K562 treated with DMSO at 1 percent for 24 hours (cell line): ENCODE results near the gene AKAP13. TPM values are rescaled to one million over a fixed set of nuclear protein-coding genes. Genes with fewer than 3 reads are reported as not detected.

ENCODE experiments used
- total RNA-seq: library from RNA; unstranded; fragments of 300-600 nt; gene quantifications from 2 replicates; pipeline ENCODE4 v1.2.3, GENCODE V29; 2022; ENCODE audit warnings: low read depth; ENCODE audit not compliant: insufficient read depth

The AKAP13 gene, protein sequence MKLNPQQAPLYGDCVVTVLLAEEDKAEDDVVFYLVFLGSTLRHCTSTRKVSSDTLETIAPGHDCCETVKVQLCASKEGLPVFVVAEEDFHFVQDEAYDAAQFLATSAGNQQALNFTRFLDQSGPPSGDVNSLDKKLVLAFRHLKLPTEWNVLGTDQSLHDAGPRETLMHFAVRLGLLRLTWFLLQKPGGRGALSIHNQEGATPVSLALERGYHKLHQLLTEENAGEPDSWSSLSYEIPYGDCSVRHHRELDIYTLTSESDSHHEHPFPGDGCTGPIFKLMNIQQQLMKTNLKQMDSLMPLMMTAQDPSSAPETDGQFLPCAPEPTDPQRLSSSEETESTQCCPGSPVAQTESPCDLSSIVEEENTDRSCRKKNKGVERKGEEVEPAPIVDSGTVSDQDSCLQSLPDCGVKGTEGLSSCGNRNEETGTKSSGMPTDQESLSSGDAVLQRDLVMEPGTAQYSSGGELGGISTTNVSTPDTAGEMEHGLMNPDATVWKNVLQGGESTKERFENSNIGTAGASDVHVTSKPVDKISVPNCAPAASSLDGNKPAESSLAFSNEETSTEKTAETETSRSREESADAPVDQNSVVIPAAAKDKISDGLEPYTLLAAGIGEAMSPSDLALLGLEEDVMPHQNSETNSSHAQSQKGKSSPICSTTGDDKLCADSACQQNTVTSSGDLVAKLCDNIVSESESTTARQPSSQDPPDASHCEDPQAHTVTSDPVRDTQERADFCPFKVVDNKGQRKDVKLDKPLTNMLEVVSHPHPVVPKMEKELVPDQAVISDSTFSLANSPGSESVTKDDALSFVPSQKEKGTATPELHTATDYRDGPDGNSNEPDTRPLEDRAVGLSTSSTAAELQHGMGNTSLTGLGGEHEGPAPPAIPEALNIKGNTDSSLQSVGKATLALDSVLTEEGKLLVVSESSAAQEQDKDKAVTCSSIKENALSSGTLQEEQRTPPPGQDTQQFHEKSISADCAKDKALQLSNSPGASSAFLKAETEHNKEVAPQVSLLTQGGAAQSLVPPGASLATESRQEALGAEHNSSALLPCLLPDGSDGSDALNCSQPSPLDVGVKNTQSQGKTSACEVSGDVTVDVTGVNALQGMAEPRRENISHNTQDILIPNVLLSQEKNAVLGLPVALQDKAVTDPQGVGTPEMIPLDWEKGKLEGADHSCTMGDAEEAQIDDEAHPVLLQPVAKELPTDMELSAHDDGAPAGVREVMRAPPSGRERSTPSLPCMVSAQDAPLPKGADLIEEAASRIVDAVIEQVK (N-terminal part only)
- total RNA-seq = 2.1 and 3.1 TPM in 2 replicates

GRCh38 chr15:85380217-85380811 lies at the start of gene AKAP13:
TSS of gene AKAP13 (plus strand) at chr15:85380603. CDS start at chr15:85485721, 105,118 bp downstream.

DNA sequence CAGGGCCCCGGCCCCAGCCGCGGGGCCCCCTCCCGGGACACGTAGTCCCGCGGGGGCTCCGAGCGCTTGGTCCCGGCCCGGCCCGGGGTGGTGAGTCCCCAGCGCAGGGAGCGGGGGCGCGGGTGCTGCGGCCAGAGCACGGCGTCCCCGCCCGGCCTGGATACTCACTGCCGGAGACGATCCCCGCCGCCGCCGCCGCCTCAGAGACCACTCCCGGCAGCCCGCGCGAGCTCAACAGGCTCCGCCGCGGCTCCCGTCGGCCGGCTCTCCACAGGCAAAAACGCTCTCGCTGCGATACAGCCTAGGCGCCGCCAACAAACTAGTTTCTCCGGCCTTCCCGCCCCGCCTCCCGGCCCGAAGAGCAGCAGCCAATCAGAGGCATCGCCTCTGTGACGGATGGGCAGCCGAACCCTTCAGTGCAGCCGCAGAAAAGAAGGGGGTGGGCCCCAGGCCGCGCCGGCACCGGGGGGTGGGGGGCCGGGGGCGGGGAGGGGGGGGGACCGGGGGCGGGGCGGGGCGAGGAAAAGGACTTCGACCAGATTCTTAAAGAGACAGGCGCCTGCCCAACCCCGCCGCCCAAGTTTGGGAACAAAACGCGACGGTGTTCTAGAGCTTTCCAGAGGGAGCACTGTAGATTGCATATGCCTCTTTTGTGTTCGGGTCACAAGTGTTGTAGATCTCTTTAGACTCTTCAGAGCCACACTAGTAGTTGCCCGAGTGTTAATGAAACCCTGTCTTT lies 414.4 kb downstream of the AKAP13 start, which contains the start of gene KLHL25:
TSS of gene KLHL25 (minus strand) at position 328 of the 739 bp plus-strand sequence. CDS start 25,115 bp downstream, outside the sequence.

